Measurements from ENCODE around the gene COBL.

Gene COBL

GRCh38 chr7:51249991-51250390, 66.6 kb downstream of the COBL start:
- no peak for DNase-seq (ENCODE audit: low read depth)
- no peak overlapping the region for H3K4me3 ChIP-seq (ENCODE audit: low read depth, low read length)
- no peak for TF ChIP-seq CTCF (conservative IDR thresholded peaks at IDR 0.05; ENCODE audit: low read depth, low read length)

- DNase-seq (ENCODE audit: low read depth), result no peak
- H3K4me3 ChIP-seq (ENCODE audit: low read depth, low read length), result no peak overlapping the region
- TF ChIP-seq CTCF (conservative IDR thresholded peaks at IDR 0.05; ENCODE audit: low read depth, low read length), result no peak
These were observed 67.2 kb downstream of the COBL start for GRCh38 chr7:51249187-51249945.

- H3K4me3 ChIP-seq (ENCODE audit: low read depth, low read length), result no peak overlapping the region
- TF ChIP-seq CTCF (conservative IDR thresholded peaks at IDR 0.05; ENCODE audit: low read depth, low read length), result no peak
- DNase-seq (ENCODE audit: low read depth), result no peak
These were observed 70.1 kb downstream of the COBL start for GRCh38 chr7:51246258-51247245.

- no peak for TF ChIP-seq CTCF (conservative IDR thresholded peaks at IDR 0.05; ENCODE audit: low read depth, low read length)
- no peak overlapping the region for H3K4me3 ChIP-seq (ENCODE audit: low read depth, low read length)
- DNase-seq (ENCODE audit: low read depth), result no peak
These were observed 71.7 kb downstream of the COBL start for GRCh38 chr7:51244885-51245284.

- no peak for DNase-seq (ENCODE audit: low read depth)
- TF ChIP-seq CTCF (conservative IDR thresholded peaks at IDR 0.05; ENCODE audit: low read depth, low read length), result no peak
- no peak overlapping the region for H3K4me3 ChIP-seq (ENCODE audit: low read depth, low read length)
These were observed 72.6 kb downstream of the COBL start for GRCh38 chr7:51244053-51244452.

- no peak overlapping the region for H3K4me3 ChIP-seq (ENCODE audit: low read depth, low read length)
- no peak for DNase-seq (ENCODE audit: low read depth)
- no peak for TF ChIP-seq CTCF (conservative IDR thresholded peaks at IDR 0.05; ENCODE audit: low read depth, low read length)
These were observed 73.0 kb downstream of the COBL start for GRCh38 chr7:51243631-51244030.

Measured in choroid plexus epithelial cell (primary cell).